Stimulated activated CD4-positive, alpha-beta T cell treated with anti-CD3 and anti-CD28 coated beads, Interleukin-2, amount 100 ng/mL, for 24 hours (primary cell): ENCODE data around the gene RIMS4.
"Not testable (repeated sequence)": the region's sequence is repeated elsewhere in the genome, so short reads cannot be mapped to it uniquely, and the experiment has no call there.

Experiments
- DNase-seq, 2 donors: peaks; one replicate each; pipeline ENCODE4 v3.0.0-alpha.2; 2020

Gene RIMS4

GRCh38 chr20:44829688-44830087, 19.3 kb upstream of the RIMS4 start:
- DNase-seq = no peak

GRCh38 chr20:44828640-44829039, 18.3 kb upstream of the RIMS4 start:
- no peak for DNase-seq

GRCh38 chr20:44827401-44827800, 17.1 kb upstream of the RIMS4 start:
- no peak for DNase-seq

- not testable (repeated sequence) for DNase-seq
Observed at GRCh38 chr20:44821576-44821975, 11.2 kb upstream of the RIMS4 start.

- no peak for DNase-seq
Observed at GRCh38 chr20:44819936-44820335, 9.6 kb upstream of the RIMS4 start.

GRCh38 chr20:44817143-44817910, 7.0 kb upstream of the RIMS4 start:
- DNase-seq = no peak

- DNase-seq = no peak
Observed at GRCh38 chr20:44814937-44815336, 4.6 kb upstream of the RIMS4 start.

GRCh38 chr20:44811150-44811685, 872 bp upstream of the RIMS4 start:
- DNase-seq = no peak

GRCh38 chr20:44810061-44810390, 320 bp downstream of the RIMS4 start:
- no peak for DNase-seq

- DNase-seq = no peak
Observed at GRCh38 chr20:44809380-44810060, 826 bp downstream of the RIMS4 start.

- no peak for DNase-seq
Observed at GRCh38 chr20:44807684-44808056, 2.7 kb downstream of the RIMS4 start.

GRCh38 chr20:44807051-44807683, 3.2 kb downstream of the RIMS4 start:
- DNase-seq = no peak

- DNase-seq = no peak
Observed at GRCh38 chr20:44805979-44806620, 4.2 kb downstream of the RIMS4 start.

- no peak for DNase-seq
Observed at GRCh38 chr20:44805335-44805978, 4.9 kb downstream of the RIMS4 start.

GRCh38 chr20:44803383-44803941, 6.9 kb downstream of the RIMS4 start:
- no peak for DNase-seq

GRCh38 chr20:44802702-44803101, 7.6 kb downstream of the RIMS4 start:
- no peak for DNase-seq

- DNase-seq = no peak
Observed at GRCh38 chr20:44800391-44801046, 9.8 kb downstream of the RIMS4 start.

GRCh38 chr20:44799691-44800090, 10.7 kb downstream of the RIMS4 start:
- DNase-seq = no peak

- no peak for DNase-seq
Observed at GRCh38 chr20:44796758-44797457, 13.4 kb downstream of the RIMS4 start.

GRCh38 chr20:44796311-44796710, 14.0 kb downstream of the RIMS4 start:
- no peak for DNase-seq

- DNase-seq = no peak
Observed at GRCh38 chr20:44795836-44796235, 14.5 kb downstream of the RIMS4 start.
